Endothelial cell of umbilical vein (primary cell): ENCODE results near the gene EPS8L2. TPM values are rescaled to one million over a fixed set of nuclear protein-coding genes. Genes with fewer than 3 reads are reported as not detected.

Experiments
- BruUV-seq: library from RNA; stranded (reverse); fragments of 400-500 nt; replicated peaks from 2 replicates; lab custom pipeline; 2021; lab: Mats Ljungman, UMichigan
- CTCF ChIA-PET: fragments of 300-600, 350-600 bp; sonication (Branson Sonifier 250); formaldehyde crosslinking; loops from one replicate; lab custom pipeline; 2021; ENCODE audit warnings: antibody characterized with exemption, inconsistent platforms; lab: Charles Lee
- POLR2A ChIA-PET: fragments of 300-600, 350-600 bp; sonication (Branson Sonifier 250); formaldehyde crosslinking; loops from one replicate; lab custom pipeline; 2021; ENCODE audit warnings: antibody characterized with exemption, inconsistent platforms; lab: Charles Lee
- DNase-seq: peaks from one replicate; pipeline ENCODE4 v3.0.0-alpha.2; 2011; ENCODE audit warnings: low read depth, low spot score
- FAIRE-seq: peaks from 2 replicates; lab custom pipeline; 2011; peaks lifted over from hg19 to GRCh38; lab: Jason Lieb, UNC
- H2AFZ ChIP-seq: 2 replicates; pipeline ENCODE4 v1.6.0; 2012; ENCODE audit warnings: low read depth, low read length, control low read depth, inconsistent platforms
- H3K27ac ChIP-seq: 2 replicates; pipeline ENCODE4 v1.5.1; 2011; ENCODE audit warnings: low read depth, mild to moderate bottlenecking, control low read depth, low read length, moderate library complexity; ENCODE audit not compliant: insufficient read depth
- H3K27me3 ChIP-seq, 2 experiments: 2 replicates each; pipeline versions ENCODE4 v1.6.0 to v1.6.1; 2011; ENCODE audit warnings: low read length in 2 of 2, mixed read lengths in 1 of 2; ENCODE audit not compliant: control insufficient read depth in 2 of 2, insufficient read depth in 2 of 2
- H3K36me3 ChIP-seq, 2 experiments: 2 replicates in 1 of 2; 3 replicates in 1 of 2; pipeline ENCODE4 v1.5.1; 2011; ENCODE audit warnings: low read length in 2 of 2, mild to moderate bottlenecking in 1 of 2, moderate library complexity in 1 of 2; ENCODE audit not compliant: control insufficient read depth in 2 of 2, insufficient read depth in 2 of 2; ENCODE audit errors: extremely low read depth in 1 of 2
- H3K4me1 ChIP-seq: 3 replicates; pipeline ENCODE4 v1.5.1; 2011; ENCODE audit warnings: mild to moderate bottlenecking, low read length; ENCODE audit not compliant: control insufficient read depth, insufficient read depth; ENCODE audit errors: extremely low read depth
- H3K4me2 ChIP-seq: 2 replicates; pipeline ENCODE4 v1.6.1; 2011; ENCODE audit warnings: low read length, control low read depth, mixed read lengths; ENCODE audit not compliant: insufficient read depth
- H3K4me3 ChIP-seq, 3 experiments: fragments of 200-600 bp in 1 of 3; sonication (generic), shearing (Covaris generic) in 1 of 3; replicated peaks in 1 of 3; 2 replicates each; pipeline ENCODE4 v1.5.1; 2011 to 2016; ENCODE audit warnings: control low read depth in 3 of 3, low read length in 3 of 3, mild to moderate bottlenecking in 2 of 3, inconsistent platforms in 1 of 3, low read depth in 1 of 3, moderate library complexity in 1 of 3; ENCODE audit not compliant: insufficient read depth in 1 of 3
- H3K79me2 ChIP-seq: 2 replicates; pipeline ENCODE4 v1.6.0; 2012; ENCODE audit warnings: low read length, inconsistent platforms; ENCODE audit not compliant: control insufficient read depth, insufficient read depth
- H3K9ac ChIP-seq: replicated peaks from 2 replicates; pipeline ENCODE3; 2011; ENCODE audit warnings: low read length, control low read depth; ENCODE audit not compliant: insufficient read depth; ENCODE audit errors: extremely low read depth
- H3K9me1 ChIP-seq: replicated peaks from 3 replicates; pipeline ENCODE4 v1.6.0; 2011; ENCODE audit warnings: mild to moderate bottlenecking, low read length; ENCODE audit not compliant: control insufficient read depth, insufficient read depth; ENCODE audit errors: extremely low read depth
- H3K9me3 ChIP-seq: replicated peaks from 2 replicates; pipeline ENCODE4 v1.5.1; 2012; ENCODE audit warnings: low read length, inconsistent platforms; ENCODE audit not compliant: control insufficient read depth, insufficient read depth
- H4K20me1 ChIP-seq: replicated peaks from 2 replicates; pipeline ENCODE3; 2011; ENCODE audit warnings: mild to moderate bottlenecking, low read length; ENCODE audit not compliant: control insufficient read depth, insufficient read depth; ENCODE audit errors: extremely low read depth
- CTCF ChIP-seq, 2 donors: IDR thresholded peaks; 1 replicate in 1 of 2; 2 replicates in 1 of 2; pipeline ENCODE4 v1.5.1; 2011; ENCODE audit warnings: low read length in 2 of 2, mild to moderate bottlenecking in 2 of 2, moderate library complexity in 2 of 2, control low read depth in 1 of 2, inconsistent platforms in 1 of 2, low read depth in 1 of 2; ENCODE audit not compliant: insufficient read depth in 1 of 2; ENCODE audit errors: extremely low read depth in 1 of 2
- EZH2 ChIP-seq: IDR thresholded peaks from 2 replicates; pipeline ENCODE4 v1.6.1; 2012; ENCODE audit warnings: borderline replicate concordance, low read depth, mild to moderate bottlenecking, moderate library complexity, low read length, inconsistent platforms; ENCODE audit not compliant: severe bottlenecking
- JUN ChIP-seq: IDR thresholded peaks from 2 replicates; pipeline ENCODE4 v1.6.1; 2011; ENCODE audit warnings: borderline replicate concordance, low read depth; ENCODE audit not compliant: insufficient read length, insufficient read depth
- MAX ChIP-seq: IDR thresholded peaks from 2 replicates; pipeline ENCODE4 v1.6.1; 2011; ENCODE audit not compliant: insufficient read depth, insufficient read length
- POLR2A ChIP-seq: IDR thresholded peaks from 2 replicates; pipeline ENCODE4 v1.6.1; 2012; ENCODE audit warnings: low read depth, mild to moderate bottlenecking, control low read depth, low read length
- dilution Hi-C: fragments of 300-500 bp; cut with MboI; formaldehyde crosslinking; loops from one replicate; pipeline ENCODE4 v1.15.0; 2019; ENCODE audit warnings: low sequenced_read_pairs; ENCODE audit not compliant: extremely low pct_ligation_motif_present
- intact Hi-C: fragments of 100-400 bp; cut with micrococcal nuclease; formaldehyde crosslinking; loops from one replicate; pipeline ENCODE4 v1.10.0; 2022
- polyA plus RNA-seq, 4 experiments: library from polyadenylated mRNA; depleted of rRNA in 3 of 4; stranded (reverse) in 3 of 4; unstranded in 1 of 4; fragments of >200 nt; gene quantifications; 2 replicates each; pipeline versions ENCODE4 v1.2.1 to v1.2.3, GENCODE V29; 2011 to 2012; ENCODE audit warnings: missing spikeins in 1 of 4
- total RNA-seq: library from RNA; stranded (reverse); gene quantifications from 2 replicates; pipeline ENCODE4 v1.2.3, GENCODE V29; 2021

The EPS8L2 gene
- total and polyA plus RNA-seq, 2 donors (not counting 3 experiments of a cell fraction or from before 2014, with no cell fraction given) = 5.2 to 12.5 TPM

DNA sequence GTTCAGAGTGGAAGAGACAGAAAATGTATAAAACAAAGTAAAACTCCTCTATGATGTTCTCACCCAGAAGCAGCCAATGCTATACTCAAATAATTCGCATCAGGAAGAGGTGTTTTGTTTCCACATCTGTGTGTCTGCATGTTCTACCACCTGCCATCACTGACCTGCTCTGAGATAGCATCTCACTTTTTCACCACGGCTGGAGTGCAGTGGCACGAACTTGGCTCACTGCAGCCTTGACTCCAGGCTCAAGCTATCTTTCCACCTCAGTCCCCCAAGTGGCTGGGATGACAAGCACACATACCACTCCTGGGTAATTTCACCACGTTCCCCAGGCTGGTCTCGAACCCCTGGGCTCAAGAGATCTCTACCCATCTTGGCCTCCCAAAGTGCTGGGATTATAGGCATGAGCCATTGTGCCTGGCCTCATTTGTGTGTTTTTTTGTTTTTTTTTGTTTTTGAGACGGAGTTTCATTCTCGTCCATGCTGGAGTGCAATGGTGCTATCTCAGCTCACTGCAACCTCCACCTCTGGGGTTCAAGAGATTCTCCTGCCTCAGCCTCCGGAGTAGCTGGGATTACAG lies 55.6 kb downstream of the EPS8L2 start:
- Histone ChIP-seq H3K9ac (no peak overlapping the region), H3K9me1 (no peaks in the 10 kb centered on the region), H3K27me3 (no peaks in the 10 kb centered on the region), H2AFZ (no peak overlapping the region), H3K9me3 (no peaks in the 10 kb centered on the region), H3K79me2 (peaks cover 8% of the 10 kb centered on the region), H3K36me3 (peaks cover 18 to 38% of the 10 kb centered on the region in 2 experiments), H3K27ac (no peak overlapping the region), H4K20me1 (no peaks in the 10 kb centered on the region), H3K4me3 (no peak overlapping the region), H3K4me2 (no peak overlapping the region), H3K4me1 (no peaks in the 10 kb centered on the region)
- intact Hi-C loops = no loop called here
- ChIA-PET CTCF (interaction anchor here (1.1 to 1.3 kb wide), 2 partner anchors 14 kb away, joined by 4 read pairs; partner anchors contain the start of gene TALDO1), POLR2A (no interaction called here)
- DNase-seq (no peak), FAIRE-seq (no peak)
- no peak for TF ChIP-seq EZH2
- TF ChIP-seq CTCF (IDR thresholded peaks at IDR 0.05; ENCODE audit: extremely low read depth in 1 of 2, insufficient read depth in 1 of 2, low read depth in 1 of 2, low read length in 2 of 2) = no peak
- TF ChIP-seq POLR2A = peak; percentile 26
- no peak for TF ChIP-seq MAX
- no peak for TF ChIP-seq JUN
- dilution Hi-C loops = no loop called here
- no TSS peak for BruUV-seq
